Activated B cell treated with CpG ODN at 0.5 μM for 24 hours (primary cell): ENCODE measurements around the gene RANBP17. TPM values are rescaled to one million over a fixed set of nuclear protein-coding genes. Genes with fewer than 3 reads are reported as not detected.

ENCODE experiments used
- ATAC-seq: fragments of 200-7000 bp; cut with Tn5 transposase; one replicate; pipeline ENCODE4 v1.10.0; 2021; ENCODE audit warnings: low read depth, mild to moderate bottlenecking, moderate library complexity
- CTCF ChIA-PET: fragments of 350-600 bp; sonication (Branson Sonifier 250); formaldehyde crosslinking; loops from one replicate; lab custom pipeline; 2021; ENCODE audit warnings: antibody characterized with exemption; lab: Charles Lee
- POLR2A ChIA-PET: fragments of 350-600 bp; sonication (Branson Sonifier 250); formaldehyde crosslinking; loops from one replicate; lab custom pipeline; 2021; ENCODE audit warnings: antibody characterized with exemption; lab: Charles Lee
- DNase-seq: peaks from one replicate; pipeline ENCODE4 v3.0.0; 2022
- H3K27ac Mint-ChIP-seq: one replicate; pipeline ENCODE4 v1.8.0; 2020; ENCODE audit warnings: mixed read lengths
- H3K27me3 Mint-ChIP-seq: one replicate; pipeline ENCODE4 v1.8.0; 2021; ENCODE audit warnings: mixed read lengths
- H3K36me3 Mint-ChIP-seq: one replicate; pipeline ENCODE4 v1.8.0; 2021; ENCODE audit warnings: low read depth, mixed read lengths
- H3K4me1 Mint-ChIP-seq: one replicate; pipeline ENCODE4 v1.8.0; 2021; ENCODE audit warnings: mixed read lengths
- H3K4me3 Mint-ChIP-seq: one replicate; pipeline ENCODE4 v1.8.0; 2020; ENCODE audit warnings: mild to moderate bottlenecking, mixed read lengths
- H3K9me3 Mint-ChIP-seq: one replicate; pipeline ENCODE4 v1.8.0; 2020; ENCODE audit warnings: mixed read lengths
- CTCF ChIP-seq: fragments of 200-600 bp; IDR thresholded peaks from one replicate; pipeline ENCODE4 v1.8.0; 2022; ENCODE audit warnings: antibody characterized with exemption, mild to moderate bottlenecking
- intact Hi-C: fragments of 100-400 bp; cut with micrococcal nuclease; formaldehyde crosslinking; loops from one replicate; pipeline ENCODE4 v1.15.1; 2024
- total RNA-seq: library from RNA; stranded (reverse); gene quantifications from 2 replicates; pipeline ENCODE4 v1.2.3, GENCODE V29; 2022

The RANBP17 gene
- total RNA-seq, 1 donor from 2014 or later = not detected

- ATAC-seq = no peak
- POLR2A ChIA-PET = no interaction called here
- Mint-ChIP-seq H3K36me3 (no peaks in the 10 kb centered on the region), H3K27me3 (peaks cover 5% of the 10 kb centered on the region), H3K4me1 (no peaks in the 10 kb centered on the region), H3K27ac (no peak overlapping the region), H3K9me3 (no peaks in the 10 kb centered on the region), H3K4me3 (no peak overlapping the region)
- no peak for TF ChIP-seq CTCF
- no peak for DNase-seq
- intact Hi-C loops = no loop called here
- CTCF ChIA-PET = no interaction called here
These were observed 365.0 kb downstream of the RANBP17 start for GRCh38 chr5:171226864-171227263.

- no peaks in the 10 kb centered on the region for H3K4me1 Mint-ChIP-seq
- H3K36me3 Mint-ChIP-seq = no peaks in the 10 kb centered on the region
- no peak overlapping the region for H3K4me3 Mint-ChIP-seq
- H3K9me3 Mint-ChIP-seq = no peaks in the 10 kb centered on the region
- no peak overlapping the region for H3K27ac Mint-ChIP-seq
- H3K27me3 Mint-ChIP-seq = no peaks in the 10 kb centered on the region
- no peak for TF ChIP-seq CTCF
- ATAC-seq = no peak
- DNase-seq = no peak
- ChIA-PET CTCF (no interaction called here), POLR2A (no interaction called here)
- intact Hi-C loops = no loop called here
These were observed 374.8 kb downstream of the RANBP17 start for GRCh38 chr5:171236651-171237050.

- Mint-ChIP-seq H3K4me1 (no peaks in the 10 kb centered on the region), H3K27me3 (no peaks in the 10 kb centered on the region), H3K27ac (no peak overlapping the region), H3K4me3 (no peak overlapping the region), H3K9me3 (no peaks in the 10 kb centered on the region), H3K36me3 (no peaks in the 10 kb centered on the region)
- TF ChIP-seq CTCF = no peak
- ChIA-PET CTCF (no interaction called here), POLR2A (no interaction called here)
- DNase-seq (no peak), ATAC-seq (no peak)
- intact Hi-C loops = no loop called here
These were observed 380.7 kb downstream of the RANBP17 start for GRCh38 chr5:171242521-171242920.

- no peaks in the 10 kb centered on the region for H3K4me1 Mint-ChIP-seq
- POLR2A ChIA-PET = no interaction called here
- peaks cover 21% of the 10 kb centered on the region for H3K9me3 Mint-ChIP-seq
- CTCF ChIA-PET = no interaction called here
- DNase-seq (no peak), ATAC-seq (no peak)
- no peak overlapping the region for H3K4me3 Mint-ChIP-seq
- TF ChIP-seq CTCF = no peak
- intact Hi-C loops = no loop called here
- peaks cover 4% of the 10 kb centered on the region for H3K27me3 Mint-ChIP-seq
- H3K36me3 Mint-ChIP-seq = no peaks in the 10 kb centered on the region
- no peak overlapping the region for H3K27ac Mint-ChIP-seq
These were observed 384.4 kb downstream of the RANBP17 start for GRCh38 chr5:171246231-171246630.

- TF ChIP-seq CTCF = no peak
- Mint-ChIP-seq H3K4me1 (no peaks in the 10 kb centered on the region), H3K9me3 (peaks cover 22% of the 10 kb centered on the region), H3K36me3 (no peaks in the 10 kb centered on the region), H3K4me3 (no peak overlapping the region), H3K27me3 (peaks cover 6% of the 10 kb centered on the region), H3K27ac (no peak overlapping the region)
- intact Hi-C loops = no loop called here
- POLR2A ChIA-PET = no interaction called here
- CTCF ChIA-PET = no interaction called here
- ATAC-seq = no peak
- DNase-seq = no peak
These were observed 387.6 kb downstream of the RANBP17 start for GRCh38 chr5:171249460-171249859.
